ENCODE results near the gene ABHD17A.

Gene ABHD17A

GRCh38 chr19:1833540-1833939 lies 51.8 kb downstream of the ABHD17A start:
- H3K27ac ChIP-seq: no peak overlapping the region
- TF ChIP-seq CTCF (conservative IDR thresholded peaks at IDR 0.05): no peak

GRCh38 chr19:1832046-1832663 lies 53.1 kb downstream of the ABHD17A start:
- no peak overlapping the region for H3K27ac ChIP-seq
- TF ChIP-seq CTCF (conservative IDR thresholded peaks at IDR 0.05): no peak

- TF ChIP-seq CTCF (conservative IDR thresholded peaks at IDR 0.05): no peak
- peak overlapping the region; percentile 73 for H3K27ac ChIP-seq
Measured at GRCh38 chr19:1830978-1831377, 54.3 kb downstream of the ABHD17A start.

GRCh38 chr19:1830568-1830967 lies 54.7 kb downstream of the ABHD17A start:
- TF ChIP-seq CTCF (conservative IDR thresholded peaks at IDR 0.05): no peak
- peak overlapping the region; percentile 73 for H3K27ac ChIP-seq

- no peak for TF ChIP-seq CTCF (conservative IDR thresholded peaks at IDR 0.05)
- peak overlapping the region; percentile 73 for H3K27ac ChIP-seq
Measured at GRCh38 chr19:1829958-1830357, 55.3 kb downstream of the ABHD17A start.

GRCh38 chr19:1828279-1829238 lies 56.7 kb downstream of the ABHD17A start:
- TF ChIP-seq CTCF (conservative IDR thresholded peaks at IDR 0.05): no peak
- H3K27ac ChIP-seq: peak overlapping the region; percentile 73

GRCh38 chr19:1827566-1828278 lies 57.6 kb downstream of the ABHD17A start:
- no peak for TF ChIP-seq CTCF (conservative IDR thresholded peaks at IDR 0.05)
- H3K27ac ChIP-seq: peak overlapping the region; percentile 73; the same call in 1 of the 2 replicates
